Measurements from ENCODE around the gene CAPN12.

GRCh38 chr19:38737921-38738737 is 6.1 kb downstream of the CAPN12 start:
- TF ChIP-seq, protein P1, sequence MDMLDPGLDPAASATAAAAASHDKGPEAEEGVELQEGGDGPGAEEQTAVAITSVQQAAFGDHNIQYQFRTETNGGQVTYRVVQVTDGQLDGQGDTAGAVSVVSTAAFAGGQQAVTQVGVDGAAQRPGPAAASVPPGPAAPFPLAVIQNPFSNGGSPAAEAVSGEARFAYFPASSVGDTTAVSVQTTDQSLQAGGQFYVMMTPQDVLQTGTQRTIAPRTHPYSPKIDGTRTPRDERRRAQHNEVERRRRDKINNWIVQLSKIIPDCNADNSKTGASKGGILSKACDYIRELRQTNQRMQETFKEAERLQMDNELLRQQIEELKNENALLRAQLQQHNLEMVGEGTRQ (IDR thresholded peaks at IDR 0.05; ENCODE audit: low read depth, low read length) = no peak
- TF ChIP-seq CTCF (conservative IDR thresholded peaks at IDR 0.05; ENCODE audit: low read depth, low read length) = no peak
- no peak for TF ChIP-seq POLR2A (IDR thresholded peaks at IDR 0.05; ENCODE audit: low read depth, low read length)
- no peak for TF ChIP-seq MAZ (IDR thresholded peaks at IDR 0.05; ENCODE audit: borderline replicate concordance, low read depth, low read length)
- TF ChIP-seq RFX5 (IDR thresholded peaks at IDR 0.05; ENCODE audit: low read depth, low read length) = no peak

Data from IMR-90 (cell line).